IMR-90 (cell line): ENCODE results near the gene LMAN2L. TPM values are rescaled to one million over a fixed set of nuclear protein-coding genes. Genes with fewer than 3 reads are reported as not detected.

ENCODE experiments used
- ATAC-seq: fragments of 200-7000 bp; cut with Tn5 transposase; 2 replicates; pipeline ENCODE4 v1.9.1; 2020; ENCODE audit warnings: low read depth, mild to moderate bottlenecking, moderate library complexity
- BruUV-seq: library from RNA; stranded (reverse); fragments of 400-500 nt; replicated peaks from 2 replicates; lab custom pipeline; 2021; lab: Mats Ljungman, UMichigan
- CTCF ChIA-PET: fragments of 300-600 bp; formaldehyde crosslinking; extraction: SDS; loops from one replicate; lab custom pipeline; 2021; ENCODE audit warnings: antibody characterized with exemption; lab: Yijun Ruan, JAX
- POLR2A ChIA-PET: fragments of 300-600 bp; sonication (Branson Sonifier 250); formaldehyde crosslinking; loops from one replicate; lab custom pipeline; 2022; ENCODE audit warnings: antibody characterized with exemption; ENCODE audit not compliant: unreplicated experiment; lab: Charles Lee
- DNase-seq: peaks from one replicate; pipeline ENCODE4 v3.0.0; 2013
- H2AFZ ChIP-seq: replicated peaks from 2 replicates; pipeline ENCODE3; 2013; ENCODE audit warnings: low read length, mild to moderate bottlenecking; ENCODE audit not compliant: poor library complexity
- H2AK5ac ChIP-seq: 2 replicates; pipeline ENCODE4 v1.6.1; 2013; ENCODE audit warnings: low read depth, low read length, inconsistent platforms
- H2AK9ac ChIP-seq: replicated peaks from 2 replicates; pipeline ENCODE3; 2013; ENCODE audit warnings: mild to moderate bottlenecking, low read depth, low read length, moderate library complexity; ENCODE audit not compliant: poor library complexity
- H2BK120ac ChIP-seq: 2 replicates; pipeline ENCODE4 v1.6.1; 2013; ENCODE audit warnings: low read depth, low read length, inconsistent platforms
- H2BK15ac ChIP-seq: 3 replicates; pipeline ENCODE4 v1.6.1; 2013; ENCODE audit warnings: low read depth, low read length, inconsistent platforms
- H2BK20ac ChIP-seq: 2 replicates; pipeline ENCODE4 v1.6.1; 2013; ENCODE audit warnings: low read depth, mild to moderate bottlenecking, inconsistent platforms, low read length, moderate library complexity
- H2BK5ac ChIP-seq: 2 replicates; pipeline ENCODE4 v1.6.1; 2013; ENCODE audit warnings: mild to moderate bottlenecking, low read depth, low read length, inconsistent platforms; ENCODE audit not compliant: poor library complexity, severe bottlenecking
- H3K14ac ChIP-seq: replicated peaks from 2 replicates; pipeline ENCODE4 v1.6.1; 2013; ENCODE audit warnings: low read depth, low read length, inconsistent platforms
- H3K18ac ChIP-seq: 2 replicates; pipeline ENCODE4 v1.6.1; 2013; ENCODE audit warnings: low read depth, low read length, control low read depth
- H3K23ac ChIP-seq: 2 replicates; pipeline ENCODE4 v1.6.1; 2013; ENCODE audit warnings: low read depth, low read length, inconsistent platforms
- H3K27ac ChIP-seq: 2 replicates; pipeline ENCODE4 v1.5.1; 2013; ENCODE audit warnings: mild to moderate bottlenecking, control low read depth, low read length; ENCODE audit not compliant: insufficient read depth
- H3K27me3 ChIP-seq: 2 replicates; pipeline ENCODE4 v1.6.1; 2013; ENCODE audit warnings: low read length; ENCODE audit not compliant: control insufficient read depth, insufficient read depth
- H3K36me3 ChIP-seq: 2 replicates; pipeline ENCODE4 v1.6.1; 2013; ENCODE audit warnings: low read length, mixed read lengths; ENCODE audit not compliant: control insufficient read depth, insufficient read depth
- H3K4ac ChIP-seq: 2 replicates; pipeline ENCODE4 v1.6.1; 2013; ENCODE audit warnings: low read depth, low read length, inconsistent platforms
- H3K4me1 ChIP-seq: 2 replicates; pipeline ENCODE4 v1.6.1; 2013; ENCODE audit warnings: low read length, mixed read lengths; ENCODE audit not compliant: control insufficient read depth, insufficient read depth
- H3K4me2 ChIP-seq: 2 replicates; pipeline ENCODE4 v1.6.1; 2013; ENCODE audit warnings: low read depth, mild to moderate bottlenecking, control low read depth, low read length, moderate library complexity
- H3K4me3 ChIP-seq: 2 replicates; pipeline ENCODE4 v1.5.1; 2013; ENCODE audit warnings: low read depth, mild to moderate bottlenecking, control low read depth, low read length, moderate library complexity; ENCODE audit not compliant: insufficient read depth
- H3K56ac ChIP-seq: 2 replicates; pipeline ENCODE4 v1.6.1; 2013; ENCODE audit warnings: low read length, inconsistent platforms; ENCODE audit not compliant: insufficient read depth; ENCODE audit errors: extremely low read depth
- H3K79me1 ChIP-seq, 2 experiments: 2 replicates each; pipeline ENCODE4 v1.6.1; 2013; ENCODE audit warnings: low read length in 2 of 2, inconsistent platforms in 1 of 2, low read depth in 1 of 2
- H3K9ac ChIP-seq: 2 replicates; pipeline ENCODE4 v1.6.1; 2013; ENCODE audit warnings: low read depth, low read length, control low read depth
- H3K9me1 ChIP-seq: 2 replicates; pipeline ENCODE4 v1.6.1; 2013; ENCODE audit warnings: low read length, inconsistent platforms; ENCODE audit not compliant: insufficient read depth
- H3K9me3 ChIP-seq: 2 replicates; pipeline ENCODE4 v1.6.1; 2013; ENCODE audit warnings: low read length; ENCODE audit not compliant: control insufficient read depth, insufficient read depth
- H4K20me1 ChIP-seq: 2 replicates; pipeline ENCODE4 v1.6.1; 2013; ENCODE audit warnings: low read length, inconsistent platforms; ENCODE audit not compliant: insufficient read depth
- H4K5ac ChIP-seq: 2 replicates; pipeline ENCODE4 v1.6.1; 2013; ENCODE audit warnings: mild to moderate bottlenecking, low read depth, low read length, control low read depth
- H4K8ac ChIP-seq, 2 experiments: 2 replicates each; pipeline ENCODE4 v1.6.1; 2013; ENCODE audit warnings: low read depth in 2 of 2, low read length in 2 of 2, control low read depth in 1 of 2, inconsistent platforms in 1 of 2
- H4K91ac ChIP-seq: 2 replicates; pipeline ENCODE4 v1.6.1; 2013; ENCODE audit warnings: low read depth, low read length, inconsistent platforms; ENCODE audit not compliant: insufficient read depth
- BHLHE40 ChIP-seq: fragments of 150-350 bp; IDR thresholded peaks from 2 replicates; pipeline ENCODE4 v1.6.1; 2016; ENCODE audit warnings: mild to moderate bottlenecking, low read depth, low read length
- CEBPB ChIP-seq: IDR thresholded peaks from 2 replicates; pipeline ENCODE4 v1.6.1; 2012; ENCODE audit warnings: low read depth, low read length, improper control_type of control experiment
- CHD1 ChIP-seq: IDR thresholded peaks from 2 replicates; pipeline ENCODE4 v1.6.1; 2012; ENCODE audit warnings: low read depth, low read length, improper control_type of control experiment
- ELK1 ChIP-seq: fragments of 150-350 bp; IDR thresholded peaks from 2 replicates; pipeline ENCODE4 v1.6.1; 2016; ENCODE audit warnings: low read depth, mild to moderate bottlenecking, low read length, moderate library complexity, borderline replicate concordance
- FOS ChIP-seq: fragments of 150-350 bp; IDR thresholded peaks from 2 replicates; pipeline ENCODE4 v1.6.1; 2016; ENCODE audit warnings: low read depth, low read length
- MAFK ChIP-seq: IDR thresholded peaks from 2 replicates; pipeline ENCODE4 v1.6.1; 2012; ENCODE audit warnings: low read depth, low read length, improper control_type of control experiment
- MAZ ChIP-seq: IDR thresholded peaks from 2 replicates; pipeline ENCODE4 v1.6.1; 2012; ENCODE audit warnings: low read depth, mild to moderate bottlenecking, low read length, improper control_type of control experiment, moderate library complexity, borderline replicate concordance
- MXI1 ChIP-seq: IDR thresholded peaks from 2 replicates; pipeline ENCODE4 v1.6.1; 2012; ENCODE audit warnings: low read depth, mild to moderate bottlenecking, low read length, moderate library complexity, borderline replicate concordance
- NFE2L2 ChIP-seq: fragments of 150-350 bp; IDR thresholded peaks from 2 replicates; pipeline ENCODE4 v1.6.1; 2016; ENCODE audit warnings: low read depth, mild to moderate bottlenecking, low read length
- POLR2A ChIP-seq: IDR thresholded peaks from 2 replicates; pipeline ENCODE4 v1.6.1; 2012; ENCODE audit warnings: mild to moderate bottlenecking, low read depth, low read length
- RAD21 ChIP-seq: IDR thresholded peaks from 2 replicates; pipeline ENCODE4 v1.6.1; 2012; ENCODE audit warnings: low read length, improper control_type of control experiment
- RCOR1 ChIP-seq: IDR thresholded peaks from 2 replicates; pipeline ENCODE4 v1.6.1; 2012; ENCODE audit warnings: mild to moderate bottlenecking, low read length, improper control_type of control experiment; ENCODE audit not compliant: insufficient replicate concordance
- RFX5 ChIP-seq: IDR thresholded peaks from 2 replicates; pipeline ENCODE4 v1.8.0; 2012; ENCODE audit warnings: low read depth, mild to moderate bottlenecking, low read length, moderate library complexity
- SMC3 ChIP-seq: fragments of 150-350 bp; IDR thresholded peaks from 2 replicates; pipeline ENCODE4 v1.6.1; 2016; ENCODE audit warnings: low read depth, mild to moderate bottlenecking, antibody characterized with exemption, low read length, moderate library complexity
- USF2 ChIP-seq: fragments of 150-350 bp; IDR thresholded peaks from 2 replicates; pipeline ENCODE4 v1.6.1; 2017; ENCODE audit warnings: mild to moderate bottlenecking, antibody characterized with exemption, low read length, low read depth
- WGBS, 2 experiments: methylation state at CpG; one replicate each; pipeline versions ENCODE4 v1.1.5 to v1.1.7; 2013; ENCODE audit warnings: missing lambda C conversion rate in 2 of 2; ENCODE audit not compliant: insufficient read length in 1 of 2; ENCODE audit errors: extremely low coverage in 2 of 2; 5-methylcytosine and 5-hydroxymethylcytosine counted together
- dilution Hi-C: fragments of 300-500 bp; cut with HindIII; formaldehyde crosslinking; loops from one replicate; pipeline ENCODE4 v1.14.3; 2018; ENCODE audit warnings: low sequenced_read_pairs; ENCODE audit not compliant: unreplicated experiment
- in situ Hi-C: fragments of 300-500 bp; cut with MboI; formaldehyde crosslinking; loops from 3 replicates; pipeline ENCODE4 v1.14.3; 2019; ENCODE audit warnings: low sequenced_read_pairs, inconsistent platforms, mixed read lengths
- intact Hi-C: fragments of 100-400 bp; cut with micrococcal nuclease; formaldehyde crosslinking; loops from 2 replicates; pipeline ENCODE4 v1.10.0; 2022
- polyA plus RNA-seq, 3 experiments: library from polyadenylated mRNA; depleted of rRNA; stranded (reverse); fragments of >200 nt; gene quantifications; 2 replicates each; pipeline ENCODE4 v1.2.3, GENCODE V29; 2012; ENCODE audit warnings: low replicate concordance in 1 of 3
- total RNA-seq: library from RNA; depleted of rRNA; stranded (reverse); fragments of >200 nt; gene quantifications from 2 replicates; pipeline ENCODE4 v1.2.3, GENCODE V29; 2012
- TF ChIP-seq, protein P1 (sequence below): conservative IDR thresholded peaks from 2 replicates; pipeline ENCODE4 v1.5.1; 2012; ENCODE audit warnings: mild to moderate bottlenecking, low read depth, low read length, improper control_type of control experiment

The LMAN2L gene
- total and polyA plus RNA-seq, 2 of the 4 experiments (the other 2 are of a cell fraction) = 22.5 to 22.9 TPM

GRCh38 chr2:96695602-96696001, 44.3 kb downstream of the LMAN2L start:
- 83% methylated on average over 5 of the region's 15 CpGs; no CpG with 5 or more reads in 1 of the 2 experiments for WGBS, 2 experiments
- Histone ChIP-seq H4K5ac (no peak overlapping the region), H2AFZ (no peak overlapping the region), H2BK120ac (no peak overlapping the region), H3K4me3 (no peak overlapping the region), H4K20me1 (no peaks in the 10 kb centered on the region), H3K4ac (no peak overlapping the region), H3K27ac (no peak overlapping the region), H3K14ac (no peak overlapping the region), H2AK9ac (no peak overlapping the region), H3K9me1 (0 out of 2 replicates have a peak, but pooled peaks cover 4% of the 10 kb centered on the region), H4K8ac (no peak overlapping the region), H4K91ac (no peak overlapping the region), H2BK15ac (no peak overlapping the region), H2BK20ac (no peak overlapping the region), H3K56ac (no peak overlapping the region), H2BK5ac (no peak overlapping the region), H3K36me3 (no peaks in the 10 kb centered on the region), H3K9me3 (no peaks in the 10 kb centered on the region), H3K9ac (no peak overlapping the region), H2AK5ac (no peak overlapping the region), H3K4me2 (no peak overlapping the region), H3K4me1 (no peaks in the 10 kb centered on the region), H3K79me1 (no peaks in the 10 kb centered on the region), H3K18ac (no peak overlapping the region), H3K23ac (no peak overlapping the region), H3K27me3 (no peaks in the 10 kb centered on the region)
- intact Hi-C loops = no loop called here
- CTCF ChIA-PET = no interaction called here
- BruUV-seq = no TSS peak
- dilution Hi-C loops = no loop called here
- no peak for DNase-seq
- TF ChIP-seq RAD21 = no peak
- no peak for TF ChIP-seq MAFK
- TF ChIP-seq FOS = no peak
- TF ChIP-seq MAZ = no peak
- TF ChIP-seq CHD1 = no peak
- no peak for TF ChIP-seq RFX5
- no peak for TF ChIP-seq SMC3
- no peak for TF ChIP-seq RCOR1
- no peak for TF ChIP-seq ELK1
- TF ChIP-seq NFE2L2 = no peak
- TF ChIP-seq POLR2A = no peak
- TF ChIP-seq USF2 = no peak
- TF ChIP-seq MXI1 = no peak
- TF ChIP-seq CEBPB = no peak
- TF ChIP-seq BHLHE40 = no peak
- TF ChIP-seq, protein P1, sequence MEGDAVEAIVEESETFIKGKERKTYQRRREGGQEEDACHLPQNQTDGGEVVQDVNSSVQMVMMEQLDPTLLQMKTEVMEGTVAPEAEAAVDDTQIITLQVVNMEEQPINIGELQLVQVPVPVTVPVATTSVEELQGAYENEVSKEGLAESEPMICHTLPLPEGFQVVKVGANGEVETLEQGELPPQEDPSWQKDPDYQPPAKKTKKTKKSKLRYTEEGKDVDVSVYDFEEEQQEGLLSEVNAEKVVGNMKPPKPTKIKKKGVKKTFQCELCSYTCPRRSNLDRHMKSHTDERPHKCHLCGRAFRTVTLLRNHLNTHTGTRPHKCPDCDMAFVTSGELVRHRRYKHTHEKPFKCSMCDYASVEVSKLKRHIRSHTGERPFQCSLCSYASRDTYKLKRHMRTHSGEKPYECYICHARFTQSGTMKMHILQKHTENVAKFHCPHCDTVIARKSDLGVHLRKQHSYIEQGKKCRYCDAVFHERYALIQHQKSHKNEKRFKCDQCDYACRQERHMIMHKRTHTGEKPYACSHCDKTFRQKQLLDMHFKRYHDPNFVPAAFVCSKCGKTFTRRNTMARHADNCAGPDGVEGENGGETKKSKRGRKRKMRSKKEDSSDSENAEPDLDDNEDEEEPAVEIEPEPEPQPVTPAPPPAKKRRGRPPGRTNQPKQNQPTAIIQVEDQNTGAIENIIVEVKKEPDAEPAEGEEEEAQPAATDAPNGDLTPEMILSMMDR = no peak
- in situ Hi-C loops = no loop called here
- POLR2A ChIA-PET = no interaction called here
- ATAC-seq = no peak
